ENCODE measurements around the gene HPN.
"Not testable (repeated sequence)": the region's sequence is repeated elsewhere in the genome, so short reads cannot be mapped to it uniquely, and the experiment has no call there.

Gene HPN

GRCh38 chr19:35024095-35024494 is 17.4 kb upstream of the HPN start:
- DNase-seq (ENCODE audit: low read depth in 1 of 2, low spot score in 1 of 2) = no peak
- in situ Hi-C loops (cut with HindIII; ENCODE audit: low pct_unique_long_range_greater_than_20kb, low sequenced_read_pairs) = no loop called here
- no peak for TF ChIP-seq JUND (IDR thresholded peaks at IDR 0.05; ENCODE audit: low read depth)

- in situ Hi-C loops (cut with HindIII; ENCODE audit: low pct_unique_long_range_greater_than_20kb, low sequenced_read_pairs) = no loop called here
- TF ChIP-seq JUND (IDR thresholded peaks at IDR 0.05; ENCODE audit: low read depth) = no peak
- DNase-seq (ENCODE audit: low read depth in 1 of 2, low spot score in 1 of 2) = no peak
Observed at GRCh38 chr19:35025969-35026368, 15.6 kb upstream of the HPN start.

GRCh38 chr19:35026418-35026817 is 15.1 kb upstream of the HPN start:
- TF ChIP-seq JUND (IDR thresholded peaks at IDR 0.05; ENCODE audit: low read depth) = no peak
- no peak for DNase-seq (ENCODE audit: low read depth in 1 of 2, low spot score in 1 of 2)
- in situ Hi-C loops (cut with HindIII; ENCODE audit: low pct_unique_long_range_greater_than_20kb, low sequenced_read_pairs) = no loop called here

GRCh38 chr19:35027009-35027408 is 14.5 kb upstream of the HPN start:
- in situ Hi-C loops (cut with HindIII; ENCODE audit: low pct_unique_long_range_greater_than_20kb, low sequenced_read_pairs) = no loop called here
- TF ChIP-seq JUND (IDR thresholded peaks at IDR 0.05; ENCODE audit: low read depth) = no peak
- no peak for DNase-seq (ENCODE audit: low read depth in 1 of 2, low spot score in 1 of 2)

- TF ChIP-seq JUND (IDR thresholded peaks at IDR 0.05; ENCODE audit: low read depth) = no peak
Observed at GRCh38 chr19:35027851-35028599, 13.5 kb upstream of the HPN start.

GRCh38 chr19:35028600-35028885 is 13.0 kb upstream of the HPN start:
- in situ Hi-C loops (cut with HindIII; ENCODE audit: low pct_unique_long_range_greater_than_20kb, low sequenced_read_pairs); DNase-seq (ENCODE audit: low read depth in 1 of 2, low spot score in 1 of 2): not testable (repeated sequence)

More at GRCh38 chr19:35027851-35028599, 13.5 kb upstream of the HPN start:
- in situ Hi-C loops (cut with HindIII; ENCODE audit: low pct_unique_long_range_greater_than_20kb, low sequenced_read_pairs) = no loop called here
- DNase-seq (ENCODE audit: low read depth in 1 of 2, low spot score in 1 of 2) = no peak

- in situ Hi-C loops (cut with HindIII; ENCODE audit: low pct_unique_long_range_greater_than_20kb, low sequenced_read_pairs); DNase-seq (ENCODE audit: low read depth in 1 of 2, low spot score in 1 of 2): not testable (repeated sequence)
Observed at GRCh38 chr19:35029275-35029736, 12.2 kb upstream of the HPN start.

GRCh38 chr19:35029737-35030256 is 11.7 kb upstream of the HPN start:
- in situ Hi-C loops (cut with HindIII; ENCODE audit: low pct_unique_long_range_greater_than_20kb, low sequenced_read_pairs) = no loop called here
- DNase-seq (ENCODE audit: low read depth in 1 of 2, low spot score in 1 of 2) = no peak
- TF ChIP-seq JUND (IDR thresholded peaks at IDR 0.05; ENCODE audit: low read depth) = no peak

- in situ Hi-C loops (cut with HindIII; ENCODE audit: low pct_unique_long_range_greater_than_20kb, low sequenced_read_pairs) = no loop called here
- TF ChIP-seq JUND (IDR thresholded peaks at IDR 0.05; ENCODE audit: low read depth) = no peak
- DNase-seq (ENCODE audit: low read depth in 1 of 2, low spot score in 1 of 2) = peak; percentile 47 to 63
Observed at GRCh38 chr19:35030257-35031071, 11.1 kb upstream of the HPN start, which contains the start of gene SCN1B. SCN1B (plus strand) TSS chr19:35030470; CDS start chr19:35030821, 351 bp downstream.

GRCh38 chr19:35031072-35031881 is 10.2 kb upstream of the HPN start:
- in situ Hi-C loops (cut with HindIII; ENCODE audit: low pct_unique_long_range_greater_than_20kb, low sequenced_read_pairs) = no loop called here
- no peak for TF ChIP-seq JUND (IDR thresholded peaks at IDR 0.05; ENCODE audit: low read depth)
- DNase-seq (ENCODE audit: low read depth in 1 of 2, low spot score in 1 of 2) = peak; percentile 43 to 54

- TF ChIP-seq JUND (IDR thresholded peaks at IDR 0.05; ENCODE audit: low read depth) = no peak
- in situ Hi-C loops (cut with HindIII; ENCODE audit: low pct_unique_long_range_greater_than_20kb, low sequenced_read_pairs) = no loop called here
- no peak for DNase-seq (ENCODE audit: low read depth in 1 of 2, low spot score in 1 of 2)
Observed at GRCh38 chr19:35032356-35032865, 9.1 kb upstream of the HPN start.
